Measurements from ENCODE around the gene DNAJA2.

GRCh38 chr16:47008612-47009011 lies 35.1 kb upstream of the DNAJA2 start:
- no peak for TF ChIP-seq CTCF (conservative IDR thresholded peaks at IDR 0.05; ENCODE audit: low read length)
- TF ChIP-seq EZH2phosphoT487 (IDR thresholded peaks at IDR 0.05; ENCODE audit: borderline replicate concordance): no peak

All from Loucy (cell line).